Measurements from ENCODE around the gene TMEM140. TPM values are rescaled to one million over a fixed set of nuclear protein-coding genes. Genes with fewer than 3 reads are reported as not detected.

The TMEM140 gene
- polyA plus RNA-seq, 3 donors, result 28.1 to 33.4 (median 30.0) TPM

- no peak for DNase-seq (ENCODE audit: extremely low read depth in 1 of 11, low read depth in 9 of 11, low spot score in 4 of 11)
Measured at GRCh38 chr7:135151533-135151932, 3.7 kb downstream of the TMEM140 start.

- no peak for DNase-seq (ENCODE audit: extremely low read depth in 1 of 11, low read depth in 9 of 11, low spot score in 4 of 11)
Measured at GRCh38 chr7:135152442-135152841, 4.6 kb downstream of the TMEM140 start.

GRCh38 chr7:135154734-135155133 is 6.9 kb downstream of the TMEM140 start:
- DNase-seq (ENCODE audit: extremely low read depth in 1 of 11, low read depth in 9 of 11, low spot score in 4 of 11), result no peak

GRCh38 chr7:135156290-135156689 is 8.4 kb downstream of the TMEM140 start:
- DNase-seq (ENCODE audit: extremely low read depth in 1 of 11, low read depth in 9 of 11, low spot score in 4 of 11), result no peak

GRCh38 chr7:135158141-135158655 is 10.3 kb downstream of the TMEM140 start:
- DNase-seq (ENCODE audit: extremely low read depth in 1 of 11, low read depth in 9 of 11, low spot score in 4 of 11), result no peak

GRCh38 chr7:135158874-135159273 is 11.0 kb downstream of the TMEM140 start:
- no peak for DNase-seq (ENCODE audit: extremely low read depth in 1 of 11, low read depth in 9 of 11, low spot score in 4 of 11)

- no peak for DNase-seq (ENCODE audit: extremely low read depth in 1 of 11, low read depth in 9 of 11, low spot score in 4 of 11)
Measured at GRCh38 chr7:135159359-135160085, 11.7 kb downstream of the TMEM140 start.

- no peak for DNase-seq (ENCODE audit: extremely low read depth in 1 of 11, low read depth in 9 of 11, low spot score in 4 of 11)
Measured at GRCh38 chr7:135160098-135160857, 12.4 kb downstream of the TMEM140 start.

- DNase-seq (ENCODE audit: extremely low read depth in 1 of 11, low read depth in 9 of 11, low spot score in 4 of 11), result no peak
Measured at GRCh38 chr7:135160858-135161653, 13.2 kb downstream of the TMEM140 start.

GRCh38 chr7:135161669-135162068 is 13.8 kb downstream of the TMEM140 start:
- no peak for DNase-seq (ENCODE audit: extremely low read depth in 1 of 11, low read depth in 9 of 11, low spot score in 4 of 11)

- no peak for DNase-seq (ENCODE audit: extremely low read depth in 1 of 11, low read depth in 9 of 11, low spot score in 4 of 11)
Measured at GRCh38 chr7:135162382-135163001, 14.6 kb downstream of the TMEM140 start.

- DNase-seq (ENCODE audit: extremely low read depth in 1 of 11, low read depth in 9 of 11, low spot score in 4 of 11), result no peak
Measured at GRCh38 chr7:135164357-135165061, 16.6 kb downstream of the TMEM140 start.

- no peak for DNase-seq (ENCODE audit: extremely low read depth in 1 of 11, low read depth in 9 of 11, low spot score in 4 of 11)
Measured at GRCh38 chr7:135165862-135166261, 18.0 kb downstream of the TMEM140 start.

- DNase-seq (ENCODE audit: extremely low read depth in 1 of 11, low read depth in 9 of 11, low spot score in 4 of 11), result no peak
Measured at GRCh38 chr7:135166338-135166990, 18.6 kb downstream of the TMEM140 start.

- DNase-seq (ENCODE audit: extremely low read depth in 1 of 11, low read depth in 9 of 11, low spot score in 4 of 11), result no peak
Measured at GRCh38 chr7:135167365-135167917, 19.6 kb downstream of the TMEM140 start.

GRCh38 chr7:135168001-135168400 is 20.1 kb downstream of the TMEM140 start:
- no peak for DNase-seq (ENCODE audit: extremely low read depth in 1 of 11, low read depth in 9 of 11, low spot score in 4 of 11)

- no peak for DNase-seq (ENCODE audit: extremely low read depth in 1 of 11, low read depth in 9 of 11, low spot score in 4 of 11)
Measured at GRCh38 chr7:135168489-135169140, 20.7 kb downstream of the TMEM140 start.
